GM19438 (cell line): Measurements from ENCODE around the gene SSX4B.
"Not testable (repeated sequence)": the region's sequence is repeated elsewhere in the genome, so short reads cannot be mapped to it uniquely, and the experiment has no call there.

Experiments used
- ATAC-seq: cut with Tn5 transposase; IDR thresholded peaks from one replicate; pipeline ENCODE4 v1.9.1; 2021; ENCODE audit warnings: low read depth; ENCODE audit not compliant: unreplicated experiment

SSX4B gene

GRCh38 chrX:48356315-48357094, 55.3 kb downstream of the SSX4B start, which contains the start of gene SSX3:
TSS of gene SSX3 (minus strand) at chrX:48356703. CDS start at chrX:48355249, 1,454 bp downstream.
- ATAC-seq = not testable (repeated sequence)
